Left ventricle myocardium inferior (tissue), 1 donor: Measurements from ENCODE around the gene CCND1. TPM values are rescaled to one million over a fixed set of nuclear protein-coding genes. Genes with fewer than 3 reads are reported as not detected.

Source experiments
- DNase-seq: peaks from one replicate; pipeline ENCODE4 v3.0.0-alpha.2; 2020
- H3K27ac ChIP-seq: fragments of 200-600 bp; replicated peaks from 2 replicates; pipeline ENCODE4 v1.8.0; 2021
- H3K27me3 ChIP-seq: fragments of 200-600 bp; 2 replicates; pipeline ENCODE4 v1.8.0; 2021; ENCODE audit warnings: low read depth
- H3K36me3 ChIP-seq: fragments of 200-600 bp; 2 replicates; pipeline ENCODE4 v1.8.0; 2021
- H3K4me1 ChIP-seq: fragments of 200-600 bp; 2 replicates; pipeline ENCODE4 v1.8.0; 2021
- H3K4me3 ChIP-seq: fragments of 200-600 bp; 2 replicates; pipeline ENCODE4 v1.8.0; 2021; ENCODE audit warnings: mild to moderate bottlenecking, moderate library complexity
- H3K9me3 ChIP-seq: fragments of 200-600 bp; replicated peaks from 2 replicates; pipeline ENCODE4 v1.8.0; 2021
- intact Hi-C: fragments of 100-400 bp; cut with micrococcal nuclease; formaldehyde crosslinking; loops from one replicate; pipeline ENCODE4 v1.11.0; 2022
- total RNA-seq: library from RNA; stranded (reverse); fragmentation: NEBNext Ultra II Directional; extraction: Animal tissue kit (Norgen Biotek cat#: 25700); gene quantifications from one replicate; pipeline ENCODE4 v1.2.1, GENCODE V29; 2021
- TF ChIP-seq, protein P1 (sequence below): fragments of 200-600 bp; IDR thresholded peaks from 2 replicates; pipeline ENCODE4 v1.8.0; 2021; ENCODE audit warnings: antibody characterized with exemption, mild to moderate bottlenecking, borderline replicate concordance
- donor health status: DM: no; HTN: yes; CAD: no; lungs with severe emphysema.

CCND1 gene
- total RNA-seq, 1 donor from 2014 or later = 160 TPM

- H3K4me3 ChIP-seq = no peak overlapping the region
- DNase-seq = no peak
- no peaks in the 10 kb centered on the region for H3K27me3 ChIP-seq
- intact Hi-C loops = loop anchor here (5.0 kb wide), 1 partner anchor 544 kb away; no protein-coding TSS in a partner anchor
- TF ChIP-seq, protein P1, sequence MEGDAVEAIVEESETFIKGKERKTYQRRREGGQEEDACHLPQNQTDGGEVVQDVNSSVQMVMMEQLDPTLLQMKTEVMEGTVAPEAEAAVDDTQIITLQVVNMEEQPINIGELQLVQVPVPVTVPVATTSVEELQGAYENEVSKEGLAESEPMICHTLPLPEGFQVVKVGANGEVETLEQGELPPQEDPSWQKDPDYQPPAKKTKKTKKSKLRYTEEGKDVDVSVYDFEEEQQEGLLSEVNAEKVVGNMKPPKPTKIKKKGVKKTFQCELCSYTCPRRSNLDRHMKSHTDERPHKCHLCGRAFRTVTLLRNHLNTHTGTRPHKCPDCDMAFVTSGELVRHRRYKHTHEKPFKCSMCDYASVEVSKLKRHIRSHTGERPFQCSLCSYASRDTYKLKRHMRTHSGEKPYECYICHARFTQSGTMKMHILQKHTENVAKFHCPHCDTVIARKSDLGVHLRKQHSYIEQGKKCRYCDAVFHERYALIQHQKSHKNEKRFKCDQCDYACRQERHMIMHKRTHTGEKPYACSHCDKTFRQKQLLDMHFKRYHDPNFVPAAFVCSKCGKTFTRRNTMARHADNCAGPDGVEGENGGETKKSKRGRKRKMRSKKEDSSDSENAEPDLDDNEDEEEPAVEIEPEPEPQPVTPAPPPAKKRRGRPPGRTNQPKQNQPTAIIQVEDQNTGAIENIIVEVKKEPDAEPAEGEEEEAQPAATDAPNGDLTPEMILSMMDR = no peak
- H3K9me3 ChIP-seq = no peaks in the 10 kb centered on the region
- peak overlapping the region; percentile 99 for H3K27ac ChIP-seq
- H3K36me3 ChIP-seq = peaks cover 53% of the 10 kb centered on the region
- peaks cover 98% of the 10 kb centered on the region for H3K4me1 ChIP-seq
Measured at GRCh38 chr11:69645801-69646492, 5.0 kb downstream of the CCND1 start.

DNA sequence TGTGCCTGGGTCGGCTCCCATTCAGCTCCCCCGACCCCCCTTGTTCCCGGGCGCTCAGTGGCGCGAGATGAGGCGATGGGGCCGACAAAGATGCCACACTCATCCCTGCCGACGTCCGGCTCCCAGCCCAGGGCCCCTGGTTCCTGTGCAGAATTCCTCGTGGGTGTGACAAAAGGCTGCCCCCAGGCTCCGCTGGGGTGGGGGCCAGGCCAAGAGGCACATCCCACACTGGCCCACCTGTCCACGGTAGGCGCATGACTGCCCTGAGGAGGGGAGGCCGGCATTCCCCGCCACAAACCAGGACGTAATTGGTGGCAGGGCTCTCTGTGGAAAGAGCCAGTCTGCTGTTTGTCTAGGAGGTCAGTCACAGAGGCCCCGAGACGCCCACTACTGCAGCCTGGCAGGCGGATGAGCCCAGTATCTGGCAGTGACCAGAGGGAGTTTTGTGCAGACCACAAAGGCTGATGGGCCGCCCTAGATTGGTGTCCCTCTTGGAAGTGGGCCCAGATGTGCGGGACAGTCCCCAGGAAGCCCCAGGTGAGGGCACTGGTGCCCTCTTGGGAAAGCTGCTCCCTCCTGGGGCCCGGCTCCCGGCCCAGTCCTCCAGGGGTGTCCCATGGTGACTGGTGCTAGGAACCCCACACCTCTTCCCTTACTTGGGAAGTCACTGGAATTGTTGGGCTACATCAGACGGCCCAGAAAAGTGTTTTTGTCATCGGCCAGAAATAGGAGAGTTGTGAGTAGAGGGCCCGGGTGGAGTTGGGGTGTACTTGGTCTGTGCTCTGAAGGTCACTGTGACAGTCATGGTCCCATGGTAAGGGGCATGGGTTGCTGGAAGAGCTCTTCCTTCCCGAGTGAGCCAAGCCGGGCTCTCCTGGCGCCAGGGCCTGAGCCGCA, 5.8 kb downstream of the CCND1 start:
- TF ChIP-seq, protein P1 = no peak
- Histone ChIP-seq H3K4me1 (peaks cover 97% of the 10 kb centered on the region), H3K36me3 (peaks cover 61% of the 10 kb centered on the region), H3K9me3 (no peaks in the 10 kb centered on the region), H3K4me3 (no peak overlapping the region), H3K27ac (peak overlapping the region; percentile 99), H3K27me3 (no peaks in the 10 kb centered on the region)
- intact Hi-C loops = loop anchor here (5.0 kb wide), 1 partner anchor 544 kb away; no protein-coding TSS in a partner anchor
- DNase-seq = no peak

- no peaks in the 10 kb centered on the region for H3K9me3 ChIP-seq
- peaks cover 97% of the 10 kb centered on the region for H3K4me1 ChIP-seq
- TF ChIP-seq, protein P1 = no peak
- no peaks in the 10 kb centered on the region for H3K27me3 ChIP-seq
- no peak overlapping the region for H3K4me3 ChIP-seq
- H3K36me3 ChIP-seq = peaks cover 68% of the 10 kb centered on the region
- intact Hi-C loops = loop anchor here (5.0 kb wide), 1 partner anchor 545 kb away; no protein-coding TSS in a partner anchor
- peak overlapping the region; percentile 99 for H3K27ac ChIP-seq
- DNase-seq = no peak
Measured at GRCh38 chr11:69647390-69647748, 6.4 kb downstream of the CCND1 start.

GRCh38 chr11:69647761-69648497, 7.0 kb downstream of the CCND1 start:
- Histone ChIP-seq H3K36me3 (peaks cover 73% of the 10 kb centered on the region), H3K27me3 (no peaks in the 10 kb centered on the region), H3K27ac (peak overlapping the region; percentile 99), H3K9me3 (no peaks in the 10 kb centered on the region), H3K4me1 (peaks cover 92% of the 10 kb centered on the region), H3K4me3 (no peak overlapping the region)
- DNase-seq = no peak
- TF ChIP-seq, protein P1 = no peak
- intact Hi-C loops = loop anchor here (5.0 kb wide), 1 partner anchor 546 kb away; no protein-coding TSS in a partner anchor
